HG03159 (cell line): Measurements from ENCODE around the gene PCDHGB2.
A peak's percentile ranks its signal among the peaks of the same experiment; 100 is the strongest.
"Not testable (repeated sequence)": the region's sequence is repeated elsewhere in the genome, so short reads cannot be mapped to it uniquely, and the experiment has no call there.

ENCODE experiments used
- ATAC-seq: cut with Tn5 transposase; IDR thresholded peaks from one replicate; pipeline ENCODE4 v1.9.1; 2021; ENCODE audit warnings: mild to moderate bottlenecking, moderate library complexity; ENCODE audit not compliant: unreplicated experiment

Gene PCDHGB2

GRCh38 chr5:141359790-141360426 is at the start of gene PCDHGB2:
TSS of gene PCDHGB2 (plus strand) at chr5:141359994. CDS start at chr5:141360136, 142 bp downstream.
- peak; percentile 57 for ATAC-seq

GRCh38 chr5:141313711-141314110 is 46.1 kb upstream of the PCDHGB2 start:
- ATAC-seq, result no peak

GRCh38 chr5:141316963-141317362 is 42.8 kb upstream of the PCDHGB2 start:
- ATAC-seq, result not testable (repeated sequence)

GRCh38 chr5:141319202-141319601 is 40.6 kb upstream of the PCDHGB2 start:
- no peak for ATAC-seq

GRCh38 chr5:141319699-141320098 is 40.1 kb upstream of the PCDHGB2 start:
- no peak for ATAC-seq

- ATAC-seq, result peak; percentile 91
Measured at GRCh38 chr5:141320225-141321169, 39.3 kb upstream of the PCDHGB2 start, which contains the start of gene TAF7. TSS of gene TAF7 (minus strand) at chr5:141320784. CDS start at chr5:141320044, 740 bp downstream.

- ATAC-seq, result no peak
Measured at GRCh38 chr5:141322261-141322660, 37.5 kb upstream of the PCDHGB2 start.

GRCh38 chr5:141326088-141326854 is 33.5 kb upstream of the PCDHGB2 start:
- peak; percentile 62 for ATAC-seq

GRCh38 chr5:141328231-141328630 is 31.6 kb upstream of the PCDHGB2 start:
- ATAC-seq, result no peak

- ATAC-seq, result peak; percentile 56
Measured at GRCh38 chr5:141330299-141331080, 29.3 kb upstream of the PCDHGB2 start, which contains the start of gene PCDHGA1. TSS of gene PCDHGA1 (plus strand) at chr5:141330514.

- ATAC-seq, result not testable (repeated sequence)
Measured at GRCh38 chr5:141332571-141332970, 27.2 kb upstream of the PCDHGB2 start.

GRCh38 chr5:141338538-141339306 is 21.1 kb upstream of the PCDHGB2 start, which contains the start of gene PCDHGA2:
TSS of gene PCDHGA2 (plus strand) at chr5:141338760.
- no peak for ATAC-seq

GRCh38 chr5:141340781-141341354 is 18.9 kb upstream of the PCDHGB2 start:
- ATAC-seq, result not testable (repeated sequence)

GRCh38 chr5:141342773-141343172 is 17.0 kb upstream of the PCDHGB2 start:
- no peak for ATAC-seq

- no peak for ATAC-seq
Measured at GRCh38 chr5:141343242-141343952, 16.4 kb upstream of the PCDHGB2 start, which contains the start of gene PCDHGA3. TSS of gene PCDHGA3 (plus strand) at chr5:141343829. CDS start at chr5:141344034, 205 bp downstream.

- no peak for ATAC-seq
Measured at GRCh38 chr5:141343953-141344463, 15.8 kb upstream of the PCDHGB2 start.

- no peak for ATAC-seq
Measured at GRCh38 chr5:141345327-141345726, 14.5 kb upstream of the PCDHGB2 start.

- not testable (repeated sequence) for ATAC-seq
Measured at GRCh38 chr5:141346017-141346416, 13.8 kb upstream of the PCDHGB2 start.
